CD4-positive, alpha-beta T cell (primary cell): ENCODE data around the gene DLGAP4. TPM values are rescaled to one million over a fixed set of nuclear protein-coding genes. Genes with fewer than 3 reads are reported as not detected.
"Not testable (repeated sequence)": the region's sequence is repeated elsewhere in the genome, so short reads cannot be mapped to it uniquely, and the experiment has no call there.

Experiments used
- ATAC-seq: fragments of 200-7000 bp; cut with Tn5 transposase; one replicate; pipeline ENCODE4 v1.10.0; 2022; ENCODE audit warnings: mild to moderate bottlenecking; ENCODE audit not compliant: poor library complexity
- CTCF ChIA-PET: fragments of 350-600 bp; sonication (Branson Sonifier 250); formaldehyde crosslinking; loops from one replicate; lab custom pipeline; 2021; ENCODE audit warnings: antibody characterized with exemption, inconsistent platforms; lab: Charles Lee
- POLR2A ChIA-PET: fragments of 350-600 bp; sonication (Branson Sonifier 250); formaldehyde crosslinking; loops from one replicate; lab custom pipeline; 2021; ENCODE audit warnings: antibody characterized with exemption, inconsistent platforms; lab: Charles Lee
- DNase-seq, 14 experiments: peaks; one replicate each; pipeline ENCODE4 v3.0.0-alpha.2; 2013 to 2020; ENCODE audit warnings: mixed read lengths in 2 of 14
- H3K27ac ChIP-seq, 2 donors: one replicate each; pipeline versions ENCODE4 v1.5.1 to v1.7.0; 2013; ENCODE audit warnings: low read length in 2 of 2, low read depth in 1 of 2, mild to moderate bottlenecking in 1 of 2
- H3K27me3 ChIP-seq, 2 experiments: 1 replicate in 1 of 2; 2 replicates in 1 of 2; pipeline versions ENCODE4 v1.6.1 to v1.7.0; 2013; ENCODE audit warnings: low read length in 2 of 2, control low read depth in 1 of 2, mild to moderate bottlenecking in 1 of 2, moderate library complexity in 1 of 2; ENCODE audit not compliant: insufficient read depth in 2 of 2, control insufficient read depth in 1 of 2
- H3K36me3 ChIP-seq: one replicate; pipeline ENCODE4 v1.6.1; 2013; ENCODE audit warnings: low read length, control low read depth; ENCODE audit not compliant: insufficient read depth
- H3K4me1 ChIP-seq: one replicate; pipeline ENCODE4 v1.6.1; 2013; ENCODE audit warnings: low read length, control low read depth; ENCODE audit not compliant: insufficient read depth
- H3K4me3 ChIP-seq: one replicate; pipeline ENCODE4 v1.5.1; 2013; ENCODE audit warnings: mild to moderate bottlenecking, low read length, moderate library complexity
- H3K9me3 ChIP-seq, 2 experiments: 1 replicate in 1 of 2; 2 replicates in 1 of 2; pipeline versions ENCODE4 v1.6.1 to v1.7.0; 2013; ENCODE audit warnings: low read length in 2 of 2, mild to moderate bottlenecking in 2 of 2, control low read depth in 1 of 2, moderate library complexity in 1 of 2; ENCODE audit not compliant: control insufficient read depth in 1 of 2, insufficient read depth in 1 of 2
- H3K27ac Mint-ChIP-seq: one replicate; pipeline ENCODE4 v1.8.0; 2020; ENCODE audit warnings: mixed read lengths
- H3K27me3 Mint-ChIP-seq: one replicate; pipeline ENCODE4 v1.8.0; 2021; ENCODE audit warnings: mixed read lengths
- H3K36me3 Mint-ChIP-seq: one replicate; pipeline ENCODE4 v1.8.0; 2021; ENCODE audit warnings: low read depth, mixed read lengths
- H3K4me1 Mint-ChIP-seq: one replicate; pipeline ENCODE4 v1.8.0; 2021; ENCODE audit warnings: low read depth, mixed read lengths
- H3K4me3 Mint-ChIP-seq: one replicate; pipeline ENCODE4 v1.8.0; 2020; ENCODE audit warnings: mild to moderate bottlenecking, mixed read lengths
- H3K9me3 Mint-ChIP-seq: one replicate; pipeline ENCODE4 v1.8.0; 2020; ENCODE audit warnings: mixed read lengths
- CTCF ChIP-seq: fragments of 200-600 bp; IDR thresholded peaks from one replicate; pipeline ENCODE4 v1.8.0; 2022; ENCODE audit warnings: antibody characterized with exemption, mild to moderate bottlenecking
- intact Hi-C, 2 experiments: fragments of 100-400 bp; cut with DNase I in 1 of 2; cut with micrococcal nuclease in 1 of 2; formaldehyde crosslinking; loops; one replicate each; pipeline versions ENCODE4 v1.15.1 to v1.9.0; 2023 to 2025; cut with DNase I, micrococcal nuclease
- total RNA-seq, 174 experiments: library from RNA in 2 of 174; stranded (reverse) in 2 of 174; gene quantifications; one replicate each; pipeline ENCODE4 v1.2.3 and lab custom pipeline; 2021 to 2026

Gene DLGAP4
- total RNA-seq, 2 experiments from 2014 or later, result 16.0 to 16.1 TPM

GRCh38 chr20:36374995-36375394, 68.9 kb downstream of the DLGAP4 start:
- DNase-seq (no peak), ATAC-seq (no peak)
- Histone ChIP-seq H3K9me3 (no peaks in the 10 kb centered on the region), H3K27ac (no peak overlapping the region), H3K4me3 (no peak overlapping the region), H3K36me3 (no peaks in the 10 kb centered on the region), H3K27me3 (peaks cover 0 to 2% of the 10 kb centered on the region in 2 experiments), H3K4me1 (no peaks in the 10 kb centered on the region)
- Mint-ChIP-seq H3K4me1 (no peaks in the 10 kb centered on the region), H3K36me3 (no peaks in the 10 kb centered on the region), H3K9me3 (no peaks in the 10 kb centered on the region), H3K4me3 (no peak overlapping the region), H3K27me3 (peaks cover 58% of the 10 kb centered on the region), H3K27ac (no peak overlapping the region)
- ChIA-PET CTCF (no interaction called here), POLR2A (no interaction called here)
- TF ChIP-seq CTCF, result no peak
- intact Hi-C loops, result no loop called here

DNA sequence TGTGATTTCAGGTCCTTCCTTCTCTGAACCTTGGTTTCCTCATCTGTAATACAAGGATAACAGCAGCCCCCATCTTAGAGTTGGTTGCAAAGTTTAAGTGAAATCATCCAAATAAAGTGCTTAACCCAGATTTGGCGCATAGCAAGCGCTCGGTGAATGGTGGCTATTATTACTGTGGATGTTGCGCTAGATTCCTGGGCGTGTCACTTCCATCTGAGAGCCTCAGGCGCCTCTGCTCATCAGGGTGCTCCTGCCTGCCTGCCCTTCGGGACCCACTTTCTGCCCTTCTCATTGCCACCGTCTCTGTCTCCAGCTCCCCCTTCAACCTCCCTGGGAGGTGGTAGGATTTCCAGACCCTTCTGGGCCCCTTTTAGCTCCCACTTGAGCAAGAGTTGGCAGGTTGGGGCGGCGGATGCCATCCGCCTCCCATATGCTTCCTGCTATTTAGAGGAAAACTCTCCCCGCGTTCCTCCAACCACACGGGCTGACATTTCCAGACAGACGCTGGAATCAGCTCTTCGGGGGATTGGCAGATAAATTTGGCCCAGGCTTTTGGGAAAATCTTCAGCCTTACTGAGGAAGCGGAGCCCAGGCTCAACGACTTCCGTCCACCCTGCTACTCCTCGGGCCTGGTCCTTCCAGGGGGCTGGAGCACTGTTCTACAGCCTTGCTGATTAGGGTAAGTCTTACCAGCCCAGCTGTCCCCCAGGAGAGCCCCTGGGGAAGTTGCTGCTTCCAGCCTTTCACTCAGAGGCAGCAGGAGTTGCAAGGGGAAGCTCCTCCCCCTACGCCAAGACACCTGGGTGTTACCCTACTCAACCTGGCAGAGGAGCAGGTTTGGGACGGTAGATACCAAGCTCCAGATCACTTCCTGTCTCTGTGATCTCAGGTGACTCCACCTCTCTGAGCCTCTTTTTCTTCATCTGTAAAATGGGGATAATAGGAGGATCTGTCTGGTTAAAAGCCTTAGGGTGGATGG, 71.5 kb downstream of the DLGAP4 start:
- Mint-ChIP-seq H3K4me3 (no peak overlapping the region), H3K4me1 (no peaks in the 10 kb centered on the region), H3K36me3 (no peaks in the 10 kb centered on the region), H3K27me3 (peaks cover 58% of the 10 kb centered on the region), H3K9me3 (no peaks in the 10 kb centered on the region), H3K27ac (no peak overlapping the region)
- no peaks in the 10 kb centered on the region for H3K36me3 ChIP-seq
- intact Hi-C loops, result no loop called here
- no peak overlapping the region for H3K27ac ChIP-seq
- H3K4me1 ChIP-seq, result no peaks in the 10 kb centered on the region
- H3K27me3 ChIP-seq, result peaks cover 0 to 2% of the 10 kb centered on the region in 2 experiments
- DNase-seq (no peak), ATAC-seq (no peak)
- H3K4me3 ChIP-seq, result no peak overlapping the region
- no peak for TF ChIP-seq CTCF
- ChIA-PET CTCF (interaction anchor here (1.2 kb wide), 1 partner anchor 24 kb away, joined by 3 read pairs; no protein-coding TSS in a partner anchor), POLR2A (no interaction called here)
- H3K9me3 ChIP-seq, result peaks cover 0 to 4% of the 10 kb centered on the region in 2 experiments

- intact Hi-C loops, result no loop called here
- Histone ChIP-seq H3K36me3 (no peaks in the 10 kb centered on the region), H3K27ac (no peak overlapping the region), H3K4me3 (no peak overlapping the region), H3K4me1 (no peaks in the 10 kb centered on the region), H3K9me3 (peaks cover 0 to 7% of the 10 kb centered on the region in 2 experiments), H3K27me3 (peaks cover 0 to 2% of the 10 kb centered on the region in 2 experiments)
- ChIA-PET CTCF (no interaction called here), POLR2A (no interaction called here)
- DNase-seq, result no peak
- TF ChIP-seq CTCF, result no peak
- no peak for ATAC-seq
- Mint-ChIP-seq H3K36me3 (no peaks in the 10 kb centered on the region), H3K4me3 (no peak overlapping the region), H3K4me1 (no peaks in the 10 kb centered on the region), H3K27ac (no peak overlapping the region), H3K9me3 (no peaks in the 10 kb centered on the region), H3K27me3 (peaks cover 51% of the 10 kb centered on the region)
Measured at GRCh38 chr20:36378686-36379085, 72.5 kb downstream of the DLGAP4 start.

- H3K9me3 Mint-ChIP-seq, H3K27me3 ChIP-seq, H3K27ac Mint-ChIP-seq, H3K36me3 ChIP-seq, ATAC-seq, H3K9me3 ChIP-seq, DNase-seq, H3K27ac ChIP-seq, POLR2A ChIA-PET, H3K4me3 ChIP-seq, H3K4me1 ChIP-seq, H3K36me3 Mint-ChIP-seq, H3K4me3 Mint-ChIP-seq, intact Hi-C loops, CTCF ChIA-PET, H3K4me1 Mint-ChIP-seq: not testable (repeated sequence)
- H3K27me3 Mint-ChIP-seq, result peaks cover 55% of the 10 kb centered on the region
Measured at GRCh38 chr20:36379914-36380313, 73.8 kb downstream of the DLGAP4 start.
